Activated naive CD4-positive, alpha-beta T cell treated with anti-CD3 and anti-CD28 coated beads, Interleukin-2, amount 50 U/mL, for 16 hours (primary cell): ENCODE results near the gene PKD1L1.
"Not testable (repeated sequence)": the region's sequence is repeated elsewhere in the genome, so short reads cannot be mapped to it uniquely, and the experiment has no call there.

Source experiments
- DNase-seq: peaks from one replicate; pipeline ENCODE4 v3.0.0-alpha.2; 2020

Gene PKD1L1

DNA sequence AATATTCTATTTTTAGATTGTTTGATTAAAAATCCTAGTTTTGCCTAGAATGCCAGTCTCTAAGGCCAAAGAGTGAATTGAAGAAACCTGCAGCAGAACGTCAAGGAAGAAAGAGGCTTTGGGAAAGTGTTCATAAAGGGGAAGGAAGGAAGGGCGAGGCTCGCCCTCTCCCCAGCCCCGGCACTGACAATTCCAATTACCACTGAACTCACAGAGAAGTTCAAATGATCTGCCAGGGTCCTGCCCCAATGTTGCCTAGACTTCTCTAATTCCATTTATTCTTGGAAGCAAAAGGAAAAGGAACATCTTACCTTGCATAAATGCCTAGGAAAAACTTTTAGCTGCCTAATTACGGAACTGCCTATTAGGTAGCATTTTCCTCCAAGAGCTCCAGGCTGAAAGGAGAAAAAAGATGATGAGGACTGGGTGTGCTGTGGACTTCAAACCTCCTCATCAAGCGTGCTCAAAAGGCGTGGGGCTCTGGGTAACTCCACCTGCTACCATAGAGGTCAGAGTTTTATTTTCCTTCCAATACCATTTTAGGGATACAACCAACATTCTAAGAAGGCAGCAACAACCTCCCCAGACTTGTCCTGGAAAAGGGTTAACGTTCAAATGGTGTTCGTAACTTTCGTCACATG is 134.5 kb downstream of the PKD1L1 start:
- DNase-seq, result no peak

DNA sequence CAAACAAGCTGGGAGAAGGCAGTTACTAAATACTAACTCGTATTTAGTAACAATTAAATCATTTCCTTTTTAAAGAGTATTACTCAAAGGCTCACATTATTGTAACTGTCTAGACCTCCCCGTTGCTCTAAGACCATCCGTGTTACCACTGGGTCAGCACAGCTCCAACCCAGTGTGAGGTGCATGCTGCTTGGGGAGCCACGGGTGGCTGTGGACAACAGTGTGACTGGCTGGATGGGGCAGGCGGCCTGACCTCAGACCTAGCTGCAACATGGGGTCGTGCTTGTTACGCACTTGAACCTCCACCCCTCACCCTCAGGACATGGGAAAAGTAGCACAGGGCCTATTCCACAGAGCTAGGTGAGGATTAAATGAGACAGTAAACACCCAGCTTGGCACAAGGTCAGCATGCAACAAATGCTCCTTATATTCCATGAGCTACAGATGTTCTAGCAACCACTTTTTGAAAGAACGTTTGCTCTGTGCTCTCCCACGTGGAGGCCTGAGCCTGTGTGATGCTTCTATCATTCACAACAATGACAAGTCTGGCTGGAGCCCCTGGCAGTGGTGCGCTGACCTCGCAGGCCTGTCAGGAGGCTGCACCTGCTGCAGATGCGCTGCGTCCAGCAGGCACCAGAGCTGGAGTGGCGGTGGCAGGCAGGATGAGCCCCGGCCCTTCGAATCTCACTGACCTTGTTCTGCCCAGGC is 135.7 kb downstream of the PKD1L1 start:
- DNase-seq, result no peak

DNA sequence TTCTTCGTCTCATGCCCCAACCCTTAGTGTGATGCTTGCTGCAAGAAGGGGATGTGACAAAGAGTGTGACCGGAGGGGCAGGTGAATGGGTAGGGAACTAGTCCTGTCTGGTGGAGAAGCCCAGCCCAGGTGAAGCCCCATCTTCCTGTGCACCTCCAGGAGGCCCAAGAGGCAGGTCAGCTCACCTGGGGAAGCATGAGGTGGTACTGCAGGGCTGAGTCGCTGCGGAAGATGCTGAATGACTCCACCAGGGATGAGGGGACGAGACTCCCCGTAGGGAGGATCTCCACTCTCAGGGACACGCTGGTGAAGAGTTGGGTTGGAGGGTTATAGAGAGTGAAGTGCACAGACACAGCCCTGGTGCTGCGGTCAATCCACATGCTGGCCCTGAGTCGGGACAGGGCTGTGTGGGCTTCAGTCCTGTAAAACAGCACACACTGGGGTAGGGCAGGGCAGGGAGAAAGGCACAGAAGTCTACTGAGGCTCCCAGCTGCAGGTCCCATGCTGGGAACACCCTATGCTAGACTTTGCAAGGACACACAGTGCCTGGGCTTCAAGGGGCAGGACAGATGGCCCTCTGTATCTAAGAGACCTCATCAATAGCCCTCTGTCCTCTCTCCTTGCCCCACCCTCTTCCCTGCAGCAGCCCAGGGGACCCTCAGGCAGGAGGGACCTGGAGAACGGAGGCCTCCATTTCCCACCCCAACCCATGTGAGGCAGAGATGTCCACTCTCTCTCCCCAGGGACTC is 136.5 kb downstream of the PKD1L1 start:
- DNase-seq, result no peak

DNA sequence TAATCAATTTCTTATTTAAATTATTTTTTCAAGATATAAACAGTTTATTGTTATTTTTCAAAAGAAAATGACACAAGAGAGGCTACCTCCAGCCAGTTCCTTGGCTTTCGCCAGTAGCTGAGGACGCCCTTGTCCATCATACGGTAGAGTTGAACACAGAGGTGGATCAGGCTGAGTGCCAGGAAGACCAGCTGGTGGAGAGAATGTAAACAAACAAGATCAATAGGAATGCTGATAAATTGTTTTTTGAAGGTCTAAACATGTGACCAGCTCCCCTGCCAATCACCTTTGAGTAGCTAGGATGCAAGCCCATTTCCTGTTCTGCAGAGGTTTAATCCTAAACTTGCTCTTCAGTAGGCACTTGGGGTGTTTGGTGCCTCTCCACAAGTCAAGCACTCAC is 138.9 kb downstream of the PKD1L1 start:
- DNase-seq, result no peak

DNA sequence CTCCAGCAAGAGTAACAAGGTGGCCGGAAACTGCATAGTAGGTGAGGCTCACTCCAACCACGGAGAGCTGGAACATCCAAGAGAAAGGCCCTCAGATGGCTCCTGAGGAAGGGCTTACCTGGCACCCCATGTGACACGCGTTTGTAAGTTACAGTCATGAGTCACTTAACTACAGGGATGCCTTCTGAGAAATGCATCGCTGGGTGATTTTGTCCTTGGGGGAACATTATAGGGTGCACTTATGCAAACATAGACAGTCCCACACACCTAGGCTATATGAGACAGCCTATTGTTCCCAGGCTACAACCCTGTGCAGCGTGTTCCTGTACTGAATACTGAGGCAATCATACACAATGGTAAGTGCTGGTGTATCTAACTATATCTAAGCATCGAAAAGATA is 139.9 kb downstream of the PKD1L1 start:
- DNase-seq, result no peak

DNA sequence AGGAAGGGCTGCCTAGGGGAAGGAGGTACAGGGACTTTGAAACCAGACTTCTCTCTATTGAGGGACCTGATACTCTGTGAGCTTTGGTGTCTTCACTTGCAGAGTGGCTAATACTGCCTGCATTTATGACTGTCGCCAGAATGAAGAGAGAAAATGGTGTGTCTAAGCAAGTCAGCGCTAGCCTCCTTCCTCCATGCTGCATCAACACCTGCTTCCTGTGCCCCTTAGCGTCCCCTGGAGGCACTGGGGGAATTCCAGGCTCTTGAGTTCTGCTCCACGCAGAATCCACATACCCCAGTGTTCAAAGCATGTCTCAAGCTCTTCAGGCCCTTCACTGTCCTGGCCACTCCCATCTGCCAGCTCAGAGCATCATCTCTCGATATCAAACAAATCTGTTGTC is 140.5 kb downstream of the PKD1L1 start:
- no peak for DNase-seq

DNA sequence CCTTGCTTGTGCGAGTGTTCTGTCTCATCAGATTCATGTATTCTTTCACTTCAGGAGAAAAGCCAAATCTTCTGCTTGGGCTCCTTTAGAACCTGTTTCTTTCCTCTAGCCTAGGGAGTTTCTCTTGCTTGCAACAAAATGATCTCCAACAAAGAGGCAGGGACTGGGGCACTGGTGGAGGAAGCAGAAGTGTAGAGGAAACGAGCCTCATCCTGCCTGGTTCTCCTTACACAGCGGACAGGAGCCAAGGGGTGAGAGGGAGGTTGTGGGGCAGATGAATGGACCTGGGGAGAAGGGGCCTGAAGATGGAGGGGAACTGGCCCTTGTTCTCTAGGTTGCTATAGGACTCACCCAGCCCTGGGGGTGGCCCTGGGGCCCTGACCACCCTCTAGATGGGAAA is 141.1 kb downstream of the PKD1L1 start:
- no peak for DNase-seq

DNA sequence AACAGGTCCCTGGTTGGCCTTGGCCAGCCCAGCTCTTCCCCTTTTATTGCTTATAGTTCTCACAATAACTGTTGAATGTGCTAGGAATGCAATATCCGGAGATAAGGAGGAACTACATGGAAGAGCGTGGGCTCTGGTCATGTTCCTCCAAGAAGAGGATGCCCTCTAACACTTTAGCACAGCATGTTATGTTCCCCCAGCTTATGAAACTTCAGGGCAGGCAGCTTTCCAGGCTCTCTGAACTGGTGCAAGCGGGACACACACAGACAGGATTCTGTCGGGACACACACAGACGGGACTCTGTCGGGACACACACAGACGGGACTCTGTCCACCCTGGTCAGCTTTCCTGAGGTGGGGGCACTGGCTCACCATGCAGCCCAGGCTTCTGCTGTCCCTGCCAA is 141.6 kb downstream of the PKD1L1 start:
- no peak for DNase-seq

DNA sequence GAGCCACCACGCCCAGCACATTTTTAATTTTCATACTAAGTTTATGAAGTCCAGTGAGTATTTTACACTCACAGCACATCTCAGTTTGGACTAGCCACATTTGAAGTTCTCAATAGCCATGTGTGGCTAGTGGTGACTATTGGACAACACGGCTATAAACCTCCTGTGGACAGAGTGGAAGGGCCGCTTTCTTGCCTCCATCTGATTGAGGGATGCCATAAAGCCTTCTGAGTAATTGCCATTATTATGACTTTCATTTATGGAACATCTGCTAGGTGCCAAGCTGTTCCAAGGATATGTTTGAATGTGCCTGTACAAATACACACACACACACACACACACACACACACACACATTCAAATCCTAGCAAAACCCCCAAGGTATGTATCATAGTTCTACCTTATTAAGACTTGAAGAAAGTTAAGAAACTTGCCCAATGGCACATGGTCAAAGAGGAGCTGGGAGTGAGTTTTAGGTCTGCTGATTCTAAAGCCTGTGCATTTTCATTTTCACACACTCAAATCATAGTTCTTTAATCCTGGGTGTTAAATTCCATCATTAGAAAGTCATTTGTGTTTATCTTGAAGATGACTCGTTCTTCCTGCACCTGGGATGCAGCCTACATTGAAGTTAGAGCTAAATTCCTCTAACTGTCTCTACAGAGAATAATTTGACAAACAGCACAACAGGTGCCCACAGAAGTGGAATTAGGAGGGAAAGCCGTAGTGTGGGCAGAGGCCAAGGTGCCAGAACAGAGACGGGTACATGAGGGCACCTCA is 143.3 kb downstream of the PKD1L1 start:
- DNase-seq, result no peak

DNA sequence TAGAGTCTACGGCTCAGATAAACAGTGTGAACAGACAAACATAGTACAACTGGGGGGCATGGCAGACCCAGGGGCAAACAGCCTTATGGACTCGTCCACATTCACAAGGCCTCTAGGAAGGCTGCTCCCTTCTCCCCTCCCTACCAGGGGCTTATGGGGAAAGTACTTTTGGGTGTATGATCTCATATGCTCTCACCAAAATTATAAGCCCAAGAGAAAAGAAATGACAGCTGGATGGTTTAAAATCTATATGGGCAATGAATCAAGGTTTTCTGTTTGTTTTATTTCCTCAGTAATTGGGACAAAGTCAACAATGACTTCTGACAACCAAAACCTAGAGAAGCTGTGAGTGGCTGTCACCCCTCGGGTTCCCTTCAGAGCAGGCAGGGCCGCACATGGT is 144.4 kb downstream of the PKD1L1 start:
- no peak for DNase-seq

DNA sequence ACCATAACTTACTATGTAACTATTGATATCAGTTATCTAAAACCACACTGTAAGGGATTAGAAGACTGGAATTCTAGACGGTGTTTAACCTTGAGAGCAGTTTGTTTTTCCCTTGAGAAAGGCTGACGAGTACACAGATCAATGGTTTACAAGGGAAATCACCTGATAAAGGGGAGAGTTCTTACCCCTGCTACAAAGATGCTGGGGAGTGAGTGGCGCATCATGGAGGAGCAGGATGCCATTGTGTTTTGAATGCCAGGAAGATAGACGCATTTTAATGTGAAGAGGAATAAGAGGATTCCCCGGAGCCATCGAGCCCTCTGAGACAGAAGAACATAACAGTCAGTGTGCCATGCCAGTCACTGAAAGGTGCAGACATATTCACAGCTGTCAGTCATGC is 145.2 kb downstream of the PKD1L1 start:
- DNase-seq, result no peak

DNA sequence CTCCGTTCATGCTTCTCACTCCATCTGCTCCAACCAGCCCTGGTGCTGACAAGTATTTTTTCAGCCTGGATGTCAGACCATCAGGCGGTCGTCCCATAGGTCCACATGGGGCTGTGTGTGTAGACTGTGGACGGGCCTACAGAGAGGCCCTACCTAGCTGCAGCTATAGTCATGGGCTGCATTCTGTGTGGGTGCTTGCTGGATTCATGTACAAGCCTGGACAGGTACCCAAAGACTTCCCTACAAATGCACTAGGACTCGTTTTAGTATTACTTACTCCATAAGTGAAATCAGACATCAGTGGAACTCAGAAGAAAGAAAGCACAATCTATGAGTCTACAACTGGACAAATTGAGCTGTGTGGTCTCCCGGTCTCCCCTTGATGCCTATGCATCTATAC is 146.8 kb downstream of the PKD1L1 start:
- DNase-seq, result no peak

DNA sequence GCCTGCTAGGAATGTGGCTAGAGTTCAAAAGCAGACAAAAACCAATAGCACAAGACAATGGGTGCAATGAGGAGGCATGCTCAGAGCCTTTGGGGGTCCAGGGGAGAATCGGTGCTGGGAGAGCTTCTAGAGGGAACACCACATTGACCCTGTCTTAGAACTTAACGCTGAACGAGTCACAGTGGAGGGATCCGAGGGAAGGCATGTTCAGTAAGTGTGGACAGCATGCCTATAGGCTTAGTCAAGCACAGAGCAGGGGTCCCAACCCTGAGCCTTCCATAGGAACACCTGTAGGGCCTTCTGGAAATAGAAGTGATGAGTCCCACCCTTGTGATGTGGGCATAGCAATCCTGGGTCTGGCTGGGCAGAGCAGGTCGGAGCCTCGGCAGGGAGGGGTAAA is 148.7 kb downstream of the PKD1L1 start:
- no peak for DNase-seq

DNA sequence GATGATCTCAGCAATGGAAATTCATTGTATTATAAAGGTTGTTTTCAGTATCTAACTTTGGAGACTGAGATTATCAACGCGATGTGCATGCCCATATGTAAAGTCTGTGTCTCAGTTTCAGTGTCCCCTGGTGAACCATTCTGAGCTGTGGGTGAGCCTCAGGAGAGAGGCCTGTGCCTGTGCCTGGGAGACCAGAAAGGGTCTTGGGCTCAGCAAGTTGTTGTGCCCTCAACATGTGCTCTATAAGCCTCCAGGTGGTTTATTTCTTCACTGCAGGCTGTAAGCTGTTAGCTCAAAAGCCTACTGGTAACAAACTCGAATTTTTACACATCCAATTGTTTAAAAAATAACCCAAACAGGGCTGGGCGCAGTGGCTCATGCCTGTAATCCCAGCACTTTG is 151.9 kb downstream of the PKD1L1 start:
- DNase-seq, result no peak

DNA sequence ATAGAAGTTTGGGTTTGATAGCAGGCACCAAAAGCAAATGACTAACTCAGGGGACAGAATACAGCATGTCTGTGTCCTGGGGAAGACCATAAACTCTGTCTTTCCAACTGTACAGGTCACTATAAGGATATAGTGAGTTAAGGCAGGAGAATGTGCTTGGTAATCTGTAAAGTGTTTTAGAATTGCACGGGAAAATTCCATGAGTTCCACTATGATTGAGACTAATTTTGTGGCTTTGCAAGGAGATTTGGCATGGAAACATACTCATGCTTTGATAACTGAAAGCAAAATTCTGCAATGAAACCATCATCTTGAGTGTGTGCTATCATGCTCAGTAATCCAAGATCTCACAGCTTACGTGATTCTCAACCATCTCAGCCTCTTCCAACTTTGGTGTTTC is 152.6 kb downstream of the PKD1L1 start:
- no peak for DNase-seq

DNA sequence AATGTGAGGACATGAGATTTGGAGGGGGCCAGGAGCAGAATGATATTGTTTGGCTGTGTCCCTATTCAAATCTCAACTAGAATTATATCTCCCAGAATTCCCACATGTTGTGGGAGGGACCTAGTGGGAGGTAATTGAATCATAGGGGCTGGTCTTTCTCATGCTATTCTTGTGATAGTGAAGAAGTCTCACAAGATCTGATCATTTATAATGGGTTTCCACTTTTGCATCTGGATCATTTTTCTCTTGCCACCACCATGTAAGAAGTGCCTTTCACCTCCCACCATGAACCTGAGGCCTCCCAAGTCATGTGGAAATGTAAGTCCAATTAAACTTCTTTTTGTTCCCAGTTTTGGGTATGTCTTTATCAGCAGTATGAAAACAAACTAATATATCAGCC is 153.1 kb downstream of the PKD1L1 start:
- DNase-seq, result not testable (repeated sequence)

DNA sequence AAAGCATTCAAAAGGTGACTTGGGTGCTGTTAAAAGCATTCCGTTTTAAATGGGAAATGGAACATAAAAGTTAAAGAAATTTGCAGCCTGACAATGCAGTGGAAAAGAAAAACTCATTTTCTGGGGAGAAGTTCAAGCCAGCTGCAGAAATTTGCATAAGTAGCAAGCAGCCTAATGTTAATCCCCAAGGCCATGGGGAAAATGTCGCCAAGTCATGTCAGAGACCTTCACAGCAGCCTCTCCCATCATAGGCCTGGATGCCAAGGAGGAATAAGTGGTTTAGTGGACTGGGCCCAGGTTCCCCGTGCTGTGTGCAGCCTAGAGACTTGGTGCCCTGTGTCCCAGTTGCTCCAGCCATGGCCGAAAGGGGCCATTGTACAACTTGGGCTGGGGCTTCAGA is 154.2 kb downstream of the PKD1L1 start:
- no peak for DNase-seq

DNA sequence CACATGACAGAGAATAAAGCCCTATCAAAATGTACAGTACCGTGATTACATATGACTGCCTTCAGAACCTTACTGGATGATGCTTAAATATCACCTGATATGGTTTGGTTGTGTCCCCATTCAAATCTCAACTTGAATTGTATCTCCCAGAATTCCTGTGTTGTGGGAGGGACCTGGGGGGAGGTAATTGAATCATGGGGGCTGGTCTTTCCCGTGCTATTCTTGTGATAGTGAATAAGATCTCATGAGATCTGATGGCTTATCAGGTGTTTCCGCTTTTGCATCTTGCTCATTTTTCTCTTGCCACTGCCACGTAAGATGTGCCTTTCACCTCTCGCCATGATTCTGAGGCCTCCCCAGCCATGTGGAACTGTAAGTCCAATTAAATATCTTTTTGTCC is 155.1 kb downstream of the PKD1L1 start:
- not testable (repeated sequence) for DNase-seq

DNA sequence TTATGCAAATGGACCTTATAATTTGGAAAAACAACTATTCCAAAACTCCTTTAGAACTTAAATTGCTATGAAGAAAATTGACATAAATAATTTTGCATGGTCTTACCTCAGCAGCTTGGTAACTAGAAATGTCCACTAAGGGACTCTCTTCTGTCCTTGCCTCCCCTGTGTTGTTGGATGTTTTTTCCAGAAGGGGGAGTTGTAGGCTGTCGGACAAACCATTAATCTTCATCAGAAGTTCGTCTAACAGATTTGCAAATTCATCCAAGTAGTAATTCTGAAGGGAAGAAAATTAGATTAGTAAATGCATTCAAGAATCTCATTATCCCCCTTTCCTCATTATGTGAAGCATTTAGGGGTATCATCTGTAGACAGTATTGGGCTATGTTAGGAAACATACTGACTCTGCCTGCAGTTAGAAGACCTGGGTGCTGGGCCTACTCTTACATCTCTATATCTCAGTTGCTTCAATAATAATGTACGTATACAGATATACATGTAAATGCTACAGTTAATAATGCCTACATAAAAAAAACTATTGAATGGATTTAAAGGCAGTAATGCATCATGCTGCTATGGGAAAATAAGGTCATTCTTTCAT is 155.6 kb downstream of the PKD1L1 start:
- no peak for DNase-seq

DNA sequence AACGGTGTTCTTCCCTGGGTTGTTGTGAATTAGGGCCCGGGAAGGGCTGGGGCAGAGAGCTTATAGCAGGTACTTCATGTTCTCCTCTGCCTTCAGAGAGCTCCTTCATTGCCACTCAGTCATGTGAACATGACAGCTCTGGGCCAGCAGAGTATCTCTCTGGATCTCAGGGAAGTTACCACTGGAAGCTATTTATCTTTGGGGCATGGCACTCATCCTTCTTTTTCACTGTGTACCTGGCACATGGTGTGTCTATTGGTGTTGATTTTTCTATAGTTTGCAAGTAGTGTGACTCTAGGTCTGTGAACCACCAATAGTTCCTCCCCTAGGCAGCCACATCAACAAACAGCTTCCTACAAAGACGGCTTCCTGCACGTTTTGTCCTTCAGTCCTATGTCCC is 156.6 kb downstream of the PKD1L1 start:
- DNase-seq, result no peak

DNA sequence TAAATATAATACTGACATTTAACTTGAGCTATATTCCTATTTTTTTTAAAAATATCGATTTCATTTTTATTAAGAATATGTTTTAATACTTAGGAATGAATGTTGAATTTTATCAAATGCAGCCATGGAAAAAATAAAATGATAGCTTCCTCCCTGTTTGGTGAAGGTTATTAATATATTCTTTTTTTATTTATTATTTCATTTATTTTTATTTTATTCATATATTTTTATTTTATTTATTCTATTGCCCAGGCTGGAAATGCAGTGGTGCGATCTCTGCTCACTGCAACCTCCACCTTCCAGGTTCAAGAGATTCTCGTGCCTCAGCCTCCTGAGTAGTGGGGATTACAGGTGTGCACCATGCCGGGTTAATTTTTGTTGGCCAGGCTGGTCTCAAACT is 160.2 kb downstream of the PKD1L1 start:
- DNase-seq, result no peak

DNA sequence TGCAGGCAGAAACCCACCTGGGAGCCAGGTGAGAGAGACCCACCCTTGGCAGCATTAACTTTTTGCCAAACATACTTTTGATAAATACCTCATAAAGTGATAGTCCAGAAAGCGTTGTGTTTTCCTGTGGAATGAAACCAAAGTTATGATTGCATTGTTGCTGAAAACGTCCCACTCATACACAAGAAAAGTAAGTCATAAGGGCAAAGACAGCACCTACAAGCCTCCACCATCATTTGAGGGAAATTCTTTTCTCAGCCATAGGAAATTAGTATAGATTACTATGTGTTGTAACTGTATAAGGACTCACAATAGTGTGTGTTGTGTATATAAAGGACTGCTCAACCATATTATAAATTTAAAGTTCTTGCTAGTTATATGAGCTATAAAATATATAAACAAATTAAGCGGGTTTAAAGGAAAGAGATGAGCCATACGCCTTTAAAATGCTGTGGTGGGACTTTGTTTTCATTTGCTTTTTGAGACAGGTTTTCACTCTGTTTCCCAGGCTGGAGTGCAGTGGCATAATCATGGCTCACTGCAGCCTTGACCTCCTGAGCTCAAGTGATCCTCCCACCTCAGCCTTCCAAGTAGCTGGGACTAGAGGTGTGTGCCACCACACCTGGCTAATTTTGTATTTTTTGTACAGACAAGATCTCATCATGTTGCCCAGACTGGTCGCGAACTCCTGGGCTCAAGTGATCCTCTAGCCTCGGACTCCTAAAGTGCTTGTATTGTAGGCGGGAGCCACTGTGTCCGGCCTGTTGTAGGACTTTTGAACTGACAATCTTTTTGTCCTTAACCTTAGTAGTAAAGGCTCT is 160.8 kb downstream of the PKD1L1 start:
- no peak for DNase-seq
